CD14-positive monocyte (primary cell): ENCODE results near the gene ZNF296. TPM values are rescaled to one million over a fixed set of nuclear protein-coding genes. Genes with fewer than 3 reads are reported as not detected.

ENCODE experiments used
- DNase-seq, 3 donors: peaks; one replicate each; pipeline ENCODE4 v3.0.0-alpha.2; 2011 to 2022
- H2AFZ ChIP-seq: 2 replicates; pipeline ENCODE4 v1.6.0; 2012; ENCODE audit warnings: mild to moderate bottlenecking, low read depth, low read length, inconsistent platforms; ENCODE audit not compliant: insufficient read depth, poor library complexity, severe bottlenecking
- H3K27ac ChIP-seq, 2 donors: 1 replicate in 1 of 2; 2 replicates in 1 of 2; pipeline ENCODE4 v1.5.1; 2012 to 2013; ENCODE audit warnings: low read length in 2 of 2, control low read depth in 1 of 2, inconsistent platforms in 1 of 2, low read depth in 1 of 2, mild to moderate bottlenecking in 1 of 2
- H3K27me3 ChIP-seq, 2 donors: one replicate each; pipeline versions ENCODE4 v1.6.0 to v1.6.1; 2011 to 2013; ENCODE audit warnings: low read length in 2 of 2; ENCODE audit not compliant: control insufficient read depth in 2 of 2, insufficient read depth in 2 of 2
- H3K36me3 ChIP-seq, 2 donors: replicated peaks in 1 of 2; 1 replicate in 1 of 2; 2 replicates in 1 of 2; pipeline versions ENCODE4 v1.5.1 to v1.6.1; 2012 to 2013; ENCODE audit warnings: low read length in 2 of 2, control low read depth in 1 of 2, inconsistent platforms in 1 of 2, mild to moderate bottlenecking in 1 of 2; ENCODE audit not compliant: insufficient read depth in 2 of 2, control insufficient read depth in 1 of 2
- H3K4me1 ChIP-seq, 2 donors: 1 replicate in 1 of 2; 2 replicates in 1 of 2; pipeline versions ENCODE4 v1.5.1 to v1.6.1; 2012 to 2013; ENCODE audit warnings: low read length in 2 of 2, control low read depth in 1 of 2, inconsistent platforms in 1 of 2, mild to moderate bottlenecking in 1 of 2, moderate library complexity in 1 of 2; ENCODE audit not compliant: insufficient read depth in 2 of 2, control insufficient read depth in 1 of 2
- H3K4me2 ChIP-seq: replicated peaks from 2 replicates; pipeline ENCODE3; 2012; ENCODE audit warnings: low read length, moderate library complexity, mild to moderate bottlenecking; ENCODE audit not compliant: poor library complexity, severe bottlenecking; ENCODE audit errors: extremely low read depth
- H3K4me3 ChIP-seq, 3 experiments: fragments of 200-600 bp in 1 of 3; sonication (generic) in 1 of 3; replicated peaks in 1 of 3; 1 replicate in 2 of 3; 2 replicates in 1 of 3; pipeline ENCODE4 v1.5.1; 2011 to 2013; ENCODE audit warnings: low read length in 3 of 3, mild to moderate bottlenecking in 3 of 3, control low read depth in 2 of 3, low read depth in 2 of 3, inconsistent platforms in 1 of 3, moderate library complexity in 1 of 3
- H3K79me2 ChIP-seq: 2 replicates; pipeline ENCODE4 v1.6.0; 2012; ENCODE audit warnings: mild to moderate bottlenecking, control low read depth, inconsistent platforms, low read length, moderate library complexity; ENCODE audit not compliant: insufficient read depth
- H3K9ac ChIP-seq: 2 replicates; pipeline ENCODE4 v1.6.0; 2017; ENCODE audit warnings: low read length, mild to moderate bottlenecking; ENCODE audit not compliant: insufficient read depth, poor library complexity, severe bottlenecking
- H3K9me3 ChIP-seq, 2 donors: replicated peaks in 1 of 2; 1 replicate in 1 of 2; 2 replicates in 1 of 2; pipeline versions ENCODE4 v1.5.1 to v1.6.1; 2012 to 2013; ENCODE audit warnings: low read length in 2 of 2, control low read depth in 1 of 2; ENCODE audit not compliant: control insufficient read depth in 1 of 2, insufficient read depth in 1 of 2
- H4K20me1 ChIP-seq: 2 replicates; pipeline ENCODE4 v1.6.0; 2012; ENCODE audit warnings: mild to moderate bottlenecking, low read length, control low read depth, moderate library complexity; ENCODE audit not compliant: insufficient read depth
- H3K27ac Mint-ChIP-seq, 7 donors: one replicate each; pipeline ENCODE4 v1.8.0; 2020; ENCODE audit warnings: mild to moderate bottlenecking in 7 of 7, mixed read lengths in 7 of 7, moderate library complexity in 6 of 7, inconsistent platforms in 2 of 7
- H3K27me3 Mint-ChIP-seq, 3 donors: one replicate each; pipeline ENCODE4 v1.8.0; 2021 to 2022; ENCODE audit warnings: low read depth in 3 of 3, mild to moderate bottlenecking in 3 of 3, mixed read lengths in 3 of 3, moderate library complexity in 3 of 3, inconsistent platforms in 1 of 3
- H3K36me3 Mint-ChIP-seq, 2 donors: one replicate each; pipeline ENCODE4 v1.8.0; 2020; ENCODE audit warnings: mixed read lengths in 2 of 2, inconsistent platforms in 1 of 2, mild to moderate bottlenecking in 1 of 2
- H3K4me1 Mint-ChIP-seq: one replicate; pipeline ENCODE4 v1.8.0; 2020; ENCODE audit warnings: mild to moderate bottlenecking, mixed read lengths
- H3K4me3 Mint-ChIP-seq, 2 donors: one replicate each; pipeline ENCODE4 v1.8.0; 2020; ENCODE audit warnings: mild to moderate bottlenecking in 2 of 2, mixed read lengths in 2 of 2, moderate library complexity in 1 of 2
- H3K9me3 Mint-ChIP-seq, 7 donors: one replicate each; pipeline ENCODE4 v1.8.0; 2020 to 2022; ENCODE audit warnings: mixed read lengths in 7 of 7, mild to moderate bottlenecking in 6 of 7, moderate library complexity in 6 of 7, inconsistent platforms in 2 of 7
- CTCF ChIP-seq: fragments of 200-600 bp; IDR thresholded peaks from one replicate; pipeline ENCODE4 v1.8.0; 2022; ENCODE audit warnings: antibody characterized with exemption, mild to moderate bottlenecking
- WGBS: methylation state at CpG from one replicate; pipeline ENCODE4 v1.1.5; 2013; ENCODE audit warnings: missing lambda C conversion rate; ENCODE audit not compliant: insufficient coverage; 5-methylcytosine and 5-hydroxymethylcytosine counted together
- intact Hi-C, 2 donors: fragments of 100-400 bp; cut with micrococcal nuclease; formaldehyde crosslinking; loops; one replicate each; pipeline versions ENCODE4 v1.15.0 to v1.15.1; 2023
- polyA plus RNA-seq, 3 donors: library from polyadenylated mRNA; depleted of rRNA in 1 of 3; unstranded in 2 of 3; stranded (reverse) in 1 of 3; fragments of 300-500 nt in 2 of 3; fragments of >200 nt in 1 of 3; fragmentation: Illumina TruSeq in 2 of 3; gene quantifications; 1 replicate in 2 of 3; 2 replicates in 1 of 3; pipeline ENCODE4 v1.2.3, GENCODE V29; 2012 to 2021

Gene ZNF296
- polyA plus RNA-seq, 3 donors, result 3.8 to 7.2 (median 6.5) TPM

- intact Hi-C loops, result loop anchor here in 1 of 2 donors (5.0 kb wide), 1 partner anchor 92 kb away; no protein-coding TSS in a partner anchor
- DNase-seq, result no peak
These were observed 19.5 kb upstream of the ZNF296 start for GRCh38 chr19:45095496-45096413.

More at GRCh38 chr19:45095496-45096413, 19.5 kb upstream of the ZNF296 start:
- Histone ChIP-seq H3K27ac (no peak overlapping the region), H2AFZ (no peak overlapping the region), H3K9me3 (no peaks in the 10 kb centered on the region), H3K4me1 (peaks cover 22 to 32% of the 10 kb centered on the region in 2 donors), H3K27me3 (no peaks in the 10 kb centered on the region), H3K79me2 (peaks cover 78% of the 10 kb centered on the region), H3K36me3 (peaks cover 0 to 15% of the 10 kb centered on the region in 2 donors), H3K4me2 (no peak overlapping the region), H3K9ac (no peak overlapping the region), H4K20me1 (peaks cover 70% of the 10 kb centered on the region), H3K4me3 (no peak overlapping the region)
- no peak overlapping the region for H3K27ac Mint-ChIP-seq
- no peak for TF ChIP-seq CTCF
- peaks cover 5 to 6% of the 10 kb centered on the region in 2 donors for H3K36me3 Mint-ChIP-seq
- WGBS, result 89% methylated on average over 13 of the region's 14 CpGs
- H3K27me3 Mint-ChIP-seq, result peaks cover 0 to 9% (median 0%) of the 10 kb centered on the region in 3 donors
- no peaks in the 10 kb centered on the region for H3K9me3 Mint-ChIP-seq
- H3K4me1 Mint-ChIP-seq, result peaks cover 57% of the 10 kb centered on the region
- H3K4me3 Mint-ChIP-seq, result no peak overlapping the region
